Upper lobe of left lung (tissue), 4 donors: ENCODE measurements around the gene CEP57.

Experiments
- EP300 ChIP-seq, 4 donors: sonication (generic); formaldehyde crosslinking; IDR thresholded peaks; one replicate each; pipeline ENCODE4 v1.5.1; 2017; ENCODE audit warnings: antibody characterized with exemption in 4 of 4, control low read depth in 2 of 4
- POLR2A ChIP-seq, 4 donors: fragments of 450-650 bp; IDR thresholded peaks; one replicate each; pipeline ENCODE4 v1.5.1; 2016 to 2017; ENCODE audit warnings: antibody characterized with exemption in 4 of 4, mild to moderate bottlenecking in 2 of 4
- POLR2AphosphoS5 ChIP-seq, 2 donors: sonication (generic); formaldehyde crosslinking; IDR thresholded peaks; one replicate each; pipeline ENCODE4 v1.5.1; 2017; ENCODE audit warnings: antibody characterized with exemption in 2 of 2
- TF ChIP-seq, protein P1 (sequence below), 6 experiments: fragments of 450-650 bp in 4 of 6; fragments of 200-600 bp in 2 of 6; sonication (generic) in 2 of 6; IDR thresholded peaks; one replicate each; pipeline ENCODE4 v1.5.1; 2016 to 2019; ENCODE audit warnings: antibody characterized with exemption in 6 of 6

DNA sequence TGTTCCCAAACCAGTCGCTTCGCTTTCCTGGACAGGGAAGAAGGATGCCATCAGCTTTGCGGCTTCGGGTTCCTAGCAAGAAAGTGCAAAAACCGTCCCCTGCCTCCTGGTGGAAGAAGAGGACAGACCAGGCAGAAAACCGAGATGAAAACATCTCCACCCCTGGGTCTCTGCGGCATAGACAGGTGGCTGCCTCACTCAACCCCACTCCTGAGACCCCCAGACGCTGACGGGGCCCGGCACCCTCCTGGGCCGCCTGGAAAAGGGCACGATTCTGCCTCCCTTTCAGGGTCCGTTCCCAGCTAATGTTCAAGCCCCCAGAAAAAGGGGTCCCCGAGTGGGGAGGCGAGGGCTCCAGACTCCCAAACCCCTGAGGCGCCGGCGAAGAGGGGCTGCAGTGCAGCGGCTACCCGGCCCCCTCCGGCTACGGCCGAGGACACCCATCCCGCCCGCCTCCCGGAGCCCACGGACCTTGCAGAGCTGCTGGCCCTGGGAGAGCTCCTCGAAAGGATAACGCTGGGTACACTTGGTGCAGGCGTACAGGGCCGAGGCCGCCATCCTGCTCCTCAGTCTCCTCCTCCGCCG, 1.3 kb upstream of the CEP57 start:
- TF ChIP-seq POLR2AphosphoS5 (IDR thresholded peaks at IDR 0.05) = no peak
- TF ChIP-seq EP300 (IDR thresholded peaks at IDR 0.05) = no peak
- TF ChIP-seq, protein P1, sequence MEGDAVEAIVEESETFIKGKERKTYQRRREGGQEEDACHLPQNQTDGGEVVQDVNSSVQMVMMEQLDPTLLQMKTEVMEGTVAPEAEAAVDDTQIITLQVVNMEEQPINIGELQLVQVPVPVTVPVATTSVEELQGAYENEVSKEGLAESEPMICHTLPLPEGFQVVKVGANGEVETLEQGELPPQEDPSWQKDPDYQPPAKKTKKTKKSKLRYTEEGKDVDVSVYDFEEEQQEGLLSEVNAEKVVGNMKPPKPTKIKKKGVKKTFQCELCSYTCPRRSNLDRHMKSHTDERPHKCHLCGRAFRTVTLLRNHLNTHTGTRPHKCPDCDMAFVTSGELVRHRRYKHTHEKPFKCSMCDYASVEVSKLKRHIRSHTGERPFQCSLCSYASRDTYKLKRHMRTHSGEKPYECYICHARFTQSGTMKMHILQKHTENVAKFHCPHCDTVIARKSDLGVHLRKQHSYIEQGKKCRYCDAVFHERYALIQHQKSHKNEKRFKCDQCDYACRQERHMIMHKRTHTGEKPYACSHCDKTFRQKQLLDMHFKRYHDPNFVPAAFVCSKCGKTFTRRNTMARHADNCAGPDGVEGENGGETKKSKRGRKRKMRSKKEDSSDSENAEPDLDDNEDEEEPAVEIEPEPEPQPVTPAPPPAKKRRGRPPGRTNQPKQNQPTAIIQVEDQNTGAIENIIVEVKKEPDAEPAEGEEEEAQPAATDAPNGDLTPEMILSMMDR (IDR thresholded peaks at IDR 0.05) = peak in 1 of 6 experiments; percentile 27
- TF ChIP-seq POLR2A (IDR thresholded peaks at IDR 0.05) = no peak
